HepG2 (cell line): ENCODE data around the gene HEXIM1. TPM values are rescaled to one million over a fixed set of nuclear protein-coding genes. Genes with fewer than 3 reads are reported as not detected.

Source experiments
- ATRX ChIP-seq: sonication (generic); formaldehyde crosslinking; IDR thresholded peaks from 2 replicates; pipeline ENCODE4 v1.4.0; 2020; ENCODE audit warnings: missing genetic modification reagents, borderline replicate concordance
- CEBPZ ChIP-seq: IDR thresholded peaks from 2 replicates; pipeline ENCODE4 v1.6.1; 2012; ENCODE audit warnings: low read length, improper control_type of control experiment
- CHD2 ChIP-seq: IDR thresholded peaks from 2 replicates; pipeline ENCODE4 v1.6.1; 2011; ENCODE audit warnings: low read depth, low read length, improper control_type of control experiment
- HDAC6 ChIP-seq: fragments of 200-600 bp; sonication (generic); IDR thresholded peaks from 2 replicates; pipeline ENCODE4 v1.7.0; 2017; ENCODE audit warnings: mild to moderate bottlenecking, antibody characterized with exemption, low read length, low read depth
- HMGXB4 ChIP-seq, 2 experiments: sonication (generic) in 1 of 2; formaldehyde crosslinking in 1 of 2; IDR thresholded peaks; 2 replicates each; pipeline versions ENCODE4 v1.4.0 to v1.6.1; 2018 to 2020; ENCODE audit warnings: missing genetic modification reagents in 2 of 2, borderline replicate concordance in 1 of 2, low read depth in 1 of 2, mild to moderate bottlenecking in 1 of 2, missing biosample characterization in 1 of 2
- KAT8 ChIP-seq: IDR thresholded peaks from 2 replicates; pipeline ENCODE4 v1.6.1; 2016; ENCODE audit warnings: missing genetic modification reagents, missing compliant biosample characterization
- KLF6 ChIP-seq: IDR thresholded peaks from 2 replicates; pipeline ENCODE4 v1.8.0; 2016; ENCODE audit warnings: missing biosample characterization, missing genetic modification reagents
- LRRFIP1 ChIP-seq: sonication (generic); formaldehyde crosslinking; conservative IDR thresholded peaks from 2 replicates; pipeline ENCODE4 v1.4.0; 2020; ENCODE audit warnings: missing genetic modification reagents
- PRMT3 ChIP-seq: sonication (generic); formaldehyde crosslinking; IDR thresholded peaks from 2 replicates; pipeline ENCODE4 v1.8.1; 2022; ENCODE audit warnings: low read depth, mild to moderate bottlenecking, moderate library complexity, missing genetic modification reagents, borderline replicate concordance
- RARA ChIP-seq: IDR thresholded peaks from 2 replicates; pipeline ENCODE4 v1.6.1; 2016; ENCODE audit warnings: missing genetic modification reagents, missing compliant biosample characterization
- TOE1 ChIP-seq: sonication (generic); formaldehyde crosslinking; IDR thresholded peaks from 2 replicates; pipeline ENCODE4 v1.4.0; 2020; ENCODE audit warnings: mild to moderate bottlenecking, missing genetic modification reagents
- ZNF224 ChIP-seq: sonication (generic); formaldehyde crosslinking; IDR thresholded peaks from 2 replicates; pipeline ENCODE4 v1.5.0; 2020; ENCODE audit warnings: mild to moderate bottlenecking, missing genetic modification reagents
- ZNF432 ChIP-seq: sonication (generic); formaldehyde crosslinking; IDR thresholded peaks from 2 replicates; pipeline ENCODE4 v1.5.0; 2020; ENCODE audit warnings: missing genetic modification reagents, mild to moderate bottlenecking, borderline replicate concordance
- ZNF549 ChIP-seq: sonication (generic); formaldehyde crosslinking; IDR thresholded peaks from 2 replicates; pipeline ENCODE4 v1.5.0; 2020; ENCODE audit warnings: missing genetic modification reagents
- ZNF775 ChIP-seq: sonication (generic); formaldehyde crosslinking; IDR thresholded peaks from 2 replicates; pipeline ENCODE4 v1.4.0; 2020; ENCODE audit warnings: missing genetic modification reagents, mild to moderate bottlenecking, moderate library complexity, borderline replicate concordance
- polyA plus RNA-seq, 8 experiments: library from polyadenylated mRNA; depleted of rRNA in 3 of 8; stranded (reverse) in 7 of 8; unstranded in 1 of 8; fragments of >200 nt; fragmentation: Illumina TruSeq in 4 of 8; extraction: Trizol in 4 of 8; gene quantifications; 2 replicates each; pipeline versions ENCODE4 v1.2.1 to v1.2.3, GENCODE V29; 2011 to 2016; ENCODE audit warnings: low read depth in 4 of 8, missing spikeins in 1 of 8, mixed read lengths in 1 of 8; ENCODE audit not compliant: insufficient read depth in 1 of 8
- total RNA-seq, 5 experiments: library from RNA; depleted of rRNA; stranded (reverse); fragments of >200 nt; fragmentation: Illumina TruSeq; extraction: Trizol; gene quantifications; 2 replicates each; pipeline ENCODE4 v1.2.3, GENCODE V29; 2016; ENCODE audit warnings: low read depth in 1 of 5
- TF ChIP-seq, protein P1 (sequence below): sonication (generic); formaldehyde crosslinking; IDR thresholded peaks from 2 replicates; pipeline ENCODE4 v1.5.1; 2020; ENCODE audit warnings: mild to moderate bottlenecking, missing genetic modification reagents, borderline replicate concordance
- TF ChIP-seq, protein P2 (sequence below): sonication (generic); formaldehyde crosslinking; IDR thresholded peaks from 2 replicates; pipeline ENCODE4 v1.9.0; 2021; ENCODE audit warnings: missing genetic modification reagents, mild to moderate bottlenecking, borderline replicate concordance

The HEXIM1 gene
- total and polyA plus RNA-seq, 2 of the 13 experiments (the other 11 are each of a cell fraction or from before 2014, with no cell fraction given) = 10.5 to 16.6 TPM

- TF ChIP-seq RARA (CRISPR knock-in tag) (peak; percentile 58), LRRFIP1 (CRISPR knock-in tag) (0 out of 2 replicates have a peak, but pooled peaks have one; percentile 90), ZNF224 (CRISPR knock-in tag) (peak; percentile 94; the same call in 1 of the 2 replicates), TOE1 (CRISPR knock-in tag) (no peak), HMGXB4 (CRISPR knock-in tag; IDR thresholded peaks at IDR 0.05; ENCODE audit: borderline replicate concordance in 1 of 2, low read depth in 1 of 2) (peak; percentile 64 to 72; a peak in 3 of 4 replicates), KAT8 (CRISPR knock-in tag) (peak; percentile 75), PRMT3 (no peak; the same call in 1 of the 2 replicates), CHD2 (peak; percentile 64; the same call in 1 of the 2 replicates), ATRX (CRISPR knock-in tag) (0 out of 2 replicates have a peak, but pooled peaks have one; percentile 50), CEBPZ (no peak), ZNF432 (no peak), ZNF549 (no peak), HDAC6 (no peak), ZNF775 (CRISPR knock-in tag) (no peak), KLF6 (CRISPR knock-in tag) (peak; percentile 94)
- TF ChIP-seq, protein P1, sequence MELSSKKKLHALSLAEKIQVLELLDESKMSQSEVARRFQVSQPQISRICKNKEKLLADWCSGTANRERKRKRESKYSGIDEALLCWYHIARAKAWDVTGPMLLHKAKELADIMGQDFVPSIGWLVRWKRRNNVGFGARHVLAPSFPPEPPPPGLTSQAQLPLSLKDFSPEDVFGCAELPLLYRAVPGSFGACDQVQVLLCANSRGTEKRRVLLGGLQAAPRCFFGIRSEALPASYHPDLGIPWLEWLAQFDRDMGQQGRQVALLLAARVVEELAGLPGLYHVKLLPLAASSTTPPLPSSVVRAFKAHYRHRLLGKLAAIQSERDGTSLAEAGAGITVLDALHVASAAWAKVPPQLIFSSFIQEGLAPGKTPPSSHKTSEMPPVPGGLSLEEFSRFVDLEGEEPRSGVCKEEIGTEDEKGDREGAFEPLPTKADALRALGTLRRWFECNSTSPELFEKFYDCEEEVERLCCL (CRISPR knock-in tag) = no peak
- TF ChIP-seq, protein P2, sequence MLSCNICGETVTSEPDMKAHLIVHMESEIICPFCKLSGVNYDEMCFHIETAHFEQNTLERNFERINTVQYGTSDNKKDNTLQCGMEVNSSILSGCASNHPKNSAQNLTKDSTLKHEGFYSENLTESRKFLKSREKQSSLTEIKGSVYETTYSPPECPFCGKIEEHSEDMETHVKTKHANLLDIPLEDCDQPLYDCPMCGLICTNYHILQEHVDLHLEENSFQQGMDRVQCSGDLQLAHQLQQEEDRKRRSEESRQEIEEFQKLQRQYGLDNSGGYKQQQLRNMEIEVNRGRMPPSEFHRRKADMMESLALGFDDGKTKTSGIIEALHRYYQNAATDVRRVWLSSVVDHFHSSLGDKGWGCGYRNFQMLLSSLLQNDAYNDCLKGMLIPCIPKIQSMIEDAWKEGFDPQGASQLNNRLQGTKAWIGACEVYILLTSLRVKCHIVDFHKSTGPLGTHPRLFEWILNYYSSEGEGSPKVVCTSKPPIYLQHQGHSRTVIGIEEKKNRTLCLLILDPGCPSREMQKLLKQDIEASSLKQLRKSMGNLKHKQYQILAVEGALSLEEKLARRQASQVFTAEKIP = no peak
Measured at GRCh38 chr17:45148183-45149036, at the start of gene HEXIM1 (continued).
